GM12872 (cell line): Measurements from ENCODE around the gene RAD23B.

ENCODE experiments used
- CTCF ChIP-seq: IDR thresholded peaks from 3 replicates; pipeline ENCODE4 v1.5.1; 2011; ENCODE audit warnings: low read depth, mild to moderate bottlenecking, low read length, moderate library complexity; ENCODE audit not compliant: insufficient read depth

Gene RAD23B

DNA sequence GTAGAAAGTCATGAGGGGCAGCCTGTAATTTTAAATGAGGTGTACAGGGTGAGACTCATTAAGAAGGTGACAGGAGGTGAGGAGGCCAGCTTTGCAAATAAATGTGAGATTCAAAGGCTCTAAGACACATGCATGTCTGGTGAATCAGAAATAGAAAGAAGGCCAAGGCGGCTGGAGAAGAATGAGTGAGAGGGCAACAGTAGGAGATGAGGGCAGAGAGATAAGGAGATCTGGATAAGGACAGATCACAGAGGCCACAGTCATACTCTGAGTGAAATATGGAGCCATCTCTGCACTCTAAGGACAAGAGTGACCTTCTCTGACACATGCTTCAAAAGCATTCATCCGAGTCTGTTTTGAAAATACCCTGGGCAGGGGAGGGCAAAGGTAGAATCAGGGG, 90.7 kb downstream of the RAD23B start:
- no peak for TF ChIP-seq CTCF

DNA sequence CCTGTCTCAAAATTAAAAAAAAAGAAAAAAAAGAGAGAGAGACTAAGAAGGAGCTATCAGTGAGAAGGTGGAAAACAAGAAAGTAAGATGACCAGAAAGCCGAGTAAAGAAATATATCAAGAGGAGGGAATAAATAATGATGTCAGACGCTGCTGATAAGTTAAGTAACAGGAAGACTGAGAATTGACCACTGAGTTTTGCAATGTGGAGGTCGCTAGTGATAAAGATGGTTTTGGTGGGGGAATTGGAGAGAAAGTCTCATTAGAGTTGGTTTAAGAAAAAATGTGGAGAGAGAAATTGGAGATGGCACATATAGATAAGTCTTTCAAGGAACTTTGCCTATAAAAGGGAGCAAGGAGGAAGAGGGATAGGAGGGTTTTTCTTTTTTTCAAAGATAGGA, 91.9 kb downstream of the RAD23B start:
- no peak for TF ChIP-seq CTCF

- TF ChIP-seq CTCF, result no peak
Measured at GRCh38 chr9:107375651-107376369, 92.7 kb downstream of the RAD23B start.

GRCh38 chr9:107378006-107378405, 94.9 kb downstream of the RAD23B start:
- TF ChIP-seq CTCF, result no peak
